Measurements from ENCODE around the gene MYO3A.

MYO3A gene

GRCh38 chr10:25933653-25934608 is at the start of gene MYO3A:
TSS of gene MYO3A (plus strand) at chr10:25934229. CDS start at chr10:25952111, 17,882 bp downstream.
- DNase-seq, result no peak

GRCh38 chr10:25888627-25889026 is 45.4 kb upstream of the MYO3A start:
- no peak for DNase-seq

GRCh38 chr10:25890995-25891394 is 43.0 kb upstream of the MYO3A start:
- DNase-seq, result no peak

- no peak for DNase-seq
Observed at GRCh38 chr10:25895856-25896255, 38.2 kb upstream of the MYO3A start.

- DNase-seq, result no peak
Observed at GRCh38 chr10:25896421-25896820, 37.6 kb upstream of the MYO3A start.

GRCh38 chr10:25899304-25899703 is 34.7 kb upstream of the MYO3A start:
- DNase-seq, result no peak

GRCh38 chr10:25901199-25901598 is 32.8 kb upstream of the MYO3A start:
- no peak for DNase-seq

GRCh38 chr10:25902002-25902401 is 32.0 kb upstream of the MYO3A start:
- no peak for DNase-seq

GRCh38 chr10:25907261-25907660 is 26.8 kb upstream of the MYO3A start:
- DNase-seq, result no peak

- no peak for DNase-seq
Observed at GRCh38 chr10:25912866-25913265, 21.2 kb upstream of the MYO3A start.

- DNase-seq, result no peak
Observed at GRCh38 chr10:25914776-25915175, 19.3 kb upstream of the MYO3A start.

GRCh38 chr10:25934621-25935139 is 651 bp downstream of the MYO3A start:
- DNase-seq, result no peak

GRCh38 chr10:25938405-25938804 is 4.4 kb downstream of the MYO3A start:
- DNase-seq, result no peak

GRCh38 chr10:25944771-25945170 is 10.7 kb downstream of the MYO3A start:
- no peak for DNase-seq

GRCh38 chr10:25952857-25953256 is 18.8 kb downstream of the MYO3A start:
- no peak for DNase-seq

- no peak for DNase-seq
Observed at GRCh38 chr10:25954851-25955250, 20.8 kb downstream of the MYO3A start.

GRCh38 chr10:25959540-25960232 is 25.7 kb downstream of the MYO3A start:
- DNase-seq, result no peak

GRCh38 chr10:25965584-25965983 is 31.6 kb downstream of the MYO3A start:
- DNase-seq, result no peak

- no peak for DNase-seq
Observed at GRCh38 chr10:25966844-25967243, 32.8 kb downstream of the MYO3A start.

- no peak for DNase-seq
Observed at GRCh38 chr10:25972631-25973030, 38.6 kb downstream of the MYO3A start.

GRCh38 chr10:25974897-25975459 is 40.9 kb downstream of the MYO3A start:
- DNase-seq, result no peak

GRCh38 chr10:25978771-25979170 is 44.7 kb downstream of the MYO3A start:
- no peak for DNase-seq

- no peak for DNase-seq
Observed at GRCh38 chr10:25982107-25982506, 48.1 kb downstream of the MYO3A start.

- no peak for DNase-seq
Observed at GRCh38 chr10:25988583-25988982, 54.6 kb downstream of the MYO3A start.

Data from NK-92 treated with Interleukin-12 subunit alpha and Interleukin-12 subunit beta, amount 100 ng/mL, for 24 hours (cell line).